MM.1S (cell line): ENCODE measurements around the gene TFR2.

Experiments
- CTCF ChIP-seq: fragments of 300-600 bp; sonication (generic); IDR thresholded peaks from 2 replicates; pipeline ENCODE4 v1.5.1; 2016; ENCODE audit warnings: antibody characterized with exemption, low read length, mixed read lengths
- EZH2 ChIP-seq: fragments of 300-600 bp; sonication (generic); optimal IDR thresholded peaks from 2 replicates; pipeline ENCODE3; 2017; ENCODE audit warnings: low read depth, mild to moderate bottlenecking, antibody characterized with exemption, low read length, mixed read lengths
- EZH2phosphoT487 ChIP-seq: fragments of 300-600 bp; sonication (generic); IDR thresholded peaks from 2 replicates; pipeline ENCODE4 v1.6.1; 2018; ENCODE audit warnings: antibody characterized with exemption, low read length

GRCh38 chr7:100665168-100665726 is 23.9 kb upstream of the TFR2 start:
- no peak for TF ChIP-seq CTCF
- TF ChIP-seq EZH2, result no peak
- TF ChIP-seq EZH2phosphoT487, result no peak
